ENCODE measurements around the gene PRDM1. TPM values are rescaled to one million over a fixed set of nuclear protein-coding genes. Genes with fewer than 3 reads are reported as not detected.

PRDM1 gene
- polyA plus RNA-seq, 1 of the 3 experiments (the other 2 are of a cell fraction): 4.0 TPM

GRCh38 chr6:106116125-106116832 lies 30.1 kb downstream of the PRDM1 start:
- Histone ChIP-seq H3K36me3 (replicated peaks in 1 of 2; ENCODE audit: control insufficient read depth in 1 of 2, insufficient read depth in 2 of 2, low read length in 1 of 2) (no peaks in the 10 kb centered on the region), H3K27me3 (ENCODE audit: insufficient read depth) (no peaks in the 10 kb centered on the region), H3K79me2 (ENCODE audit: insufficient read depth) (no peaks in the 10 kb centered on the region), H3K4me2 (no peak overlapping the region), H3K4me3 (ENCODE audit: low read depth in 2 of 2, low read length in 1 of 2) (no peak overlapping the region), H3K9me2 (no peaks in the 10 kb centered on the region), H3K4me1 (ENCODE audit: control insufficient read depth in 1 of 2, insufficient read depth in 2 of 2, low read depth in 1 of 2, low read length in 1 of 2) (peaks cover 0 to 16% of the 10 kb centered on the region in 2 experiments; a peak in 2 of 4 replicates), H4K20me1 (ENCODE audit: insufficient read depth) (no peaks in the 10 kb centered on the region), H3K27ac (ENCODE audit: low read depth in 2 of 2, low read length in 1 of 2) (no peak overlapping the region), H3F3A (replicated peaks; ENCODE audit: insufficient read depth) (no peaks in the 10 kb centered on the region), H3K9ac (no peak overlapping the region), H3K9me3 (no peaks in the 10 kb centered on the region), H2AFZ (ENCODE audit: low read depth) (no peak overlapping the region)
- TF ChIP-seq CTCF (IDR thresholded peaks at IDR 0.05) (no peak), NFIC (IDR thresholded peaks at IDR 0.05; ENCODE audit: borderline replicate concordance) (0 out of 2 replicates have a peak, but pooled peaks have one; percentile 28)
- WGBS (ENCODE audit: low lambda C conversion rate): 94% methylated on average over 5 of the region's 6 CpGs
- ChIA-PET CTCF (no interaction called here), POLR2A (interaction anchor here (0.5 kb wide), 1 partner anchor 94 kb away, joined by 6 read pairs; no protein-coding TSS in a partner anchor)
- no peak for DNase-seq

- Histone ChIP-seq H3K36me3 (replicated peaks in 1 of 2; ENCODE audit: control insufficient read depth in 1 of 2, insufficient read depth in 2 of 2, low read length in 1 of 2) (no peaks in the 10 kb centered on the region), H3K9me2 (no peaks in the 10 kb centered on the region), H3K4me2 (no peak overlapping the region), H3K4me3 (ENCODE audit: low read depth in 2 of 2, low read length in 1 of 2) (no peak overlapping the region), H3K27me3 (ENCODE audit: insufficient read depth) (no peaks in the 10 kb centered on the region), H3K9ac (no peak overlapping the region), H3F3A (replicated peaks; ENCODE audit: insufficient read depth) (no peaks in the 10 kb centered on the region), H3K4me1 (ENCODE audit: control insufficient read depth in 1 of 2, insufficient read depth in 2 of 2, low read depth in 1 of 2, low read length in 1 of 2) (peaks cover 0 to 11% of the 10 kb centered on the region in 2 experiments; a peak in 2 of 4 replicates), H2AFZ (ENCODE audit: low read depth) (no peak overlapping the region), H4K20me1 (ENCODE audit: insufficient read depth) (no peaks in the 10 kb centered on the region), H3K79me2 (ENCODE audit: insufficient read depth) (no peaks in the 10 kb centered on the region), H3K9me3 (no peaks in the 10 kb centered on the region), H3K27ac (ENCODE audit: low read depth in 2 of 2, low read length in 1 of 2) (no peak overlapping the region)
- DNase-seq: no peak
- ChIA-PET CTCF (interaction anchor here (1.6 kb wide), 1 partner anchor 104 kb away, joined by 4 read pairs; no protein-coding TSS in a partner anchor), POLR2A (no interaction called here)
- WGBS (ENCODE audit: low lambda C conversion rate): 79% methylated on average over 6 of the region's 6 CpGs
- TF ChIP-seq RXRA (IDR thresholded peaks at IDR 0.05; ENCODE audit: borderline replicate concordance, low read depth) (no peak), GATA2 (CRISPR knock-in tag; IDR thresholded peaks at IDR 0.05) (no peak), FOSL2 (IDR thresholded peaks at IDR 0.05; ENCODE audit: borderline replicate concordance, low read depth) (no peak), GABPA (IDR thresholded peaks at IDR 0.05; ENCODE audit: low read depth) (no peak), USF2 (IDR thresholded peaks at IDR 0.05; ENCODE audit: borderline replicate concordance, low read depth, low read length) (no peak), FOXJ3 (CRISPR knock-in tag; IDR thresholded peaks at IDR 0.05) (no peak), MAX (IDR thresholded peaks at IDR 0.05; ENCODE audit: low read depth) (no peak), EP300 (IDR thresholded peaks at IDR 0.05; ENCODE audit: borderline replicate concordance in 1 of 2, low read depth in 1 of 2, low read length in 1 of 2) (no peak), ELF1 (IDR thresholded peaks at IDR 0.05) (no peak), NRF1 (IDR thresholded peaks at IDR 0.05; ENCODE audit: low read depth, low read length) (no peak), CHD2 (IDR thresholded peaks at IDR 0.05; ENCODE audit: low read length, partially characterized antibody) (no peak), RAD21 (IDR thresholded peaks at IDR 0.05; ENCODE audit: low read length) (no peak), TCF12 (IDR thresholded peaks at IDR 0.05) (no peak), NFIC (IDR thresholded peaks at IDR 0.05; ENCODE audit: borderline replicate concordance) (no peak)
- TF ChIP-seq, protein P1, sequence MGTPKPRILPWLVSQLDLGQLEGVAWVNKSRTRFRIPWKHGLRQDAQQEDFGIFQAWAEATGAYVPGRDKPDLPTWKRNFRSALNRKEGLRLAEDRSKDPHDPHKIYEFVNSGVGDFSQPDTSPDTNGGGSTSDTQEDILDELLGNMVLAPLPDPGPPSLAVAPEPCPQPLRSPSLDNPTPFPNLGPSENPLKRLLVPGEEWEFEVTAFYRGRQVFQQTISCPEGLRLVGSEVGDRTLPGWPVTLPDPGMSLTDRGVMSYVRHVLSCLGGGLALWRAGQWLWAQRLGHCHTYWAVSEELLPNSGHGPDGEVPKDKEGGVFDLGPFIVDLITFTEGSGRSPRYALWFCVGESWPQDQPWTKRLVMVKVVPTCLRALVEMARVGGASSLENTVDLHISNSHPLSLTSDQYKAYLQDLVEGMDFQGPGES (IDR thresholded peaks at IDR 0.05; ENCODE audit: low read depth, low read length): no peak
- TF ChIP-seq, protein P2, sequence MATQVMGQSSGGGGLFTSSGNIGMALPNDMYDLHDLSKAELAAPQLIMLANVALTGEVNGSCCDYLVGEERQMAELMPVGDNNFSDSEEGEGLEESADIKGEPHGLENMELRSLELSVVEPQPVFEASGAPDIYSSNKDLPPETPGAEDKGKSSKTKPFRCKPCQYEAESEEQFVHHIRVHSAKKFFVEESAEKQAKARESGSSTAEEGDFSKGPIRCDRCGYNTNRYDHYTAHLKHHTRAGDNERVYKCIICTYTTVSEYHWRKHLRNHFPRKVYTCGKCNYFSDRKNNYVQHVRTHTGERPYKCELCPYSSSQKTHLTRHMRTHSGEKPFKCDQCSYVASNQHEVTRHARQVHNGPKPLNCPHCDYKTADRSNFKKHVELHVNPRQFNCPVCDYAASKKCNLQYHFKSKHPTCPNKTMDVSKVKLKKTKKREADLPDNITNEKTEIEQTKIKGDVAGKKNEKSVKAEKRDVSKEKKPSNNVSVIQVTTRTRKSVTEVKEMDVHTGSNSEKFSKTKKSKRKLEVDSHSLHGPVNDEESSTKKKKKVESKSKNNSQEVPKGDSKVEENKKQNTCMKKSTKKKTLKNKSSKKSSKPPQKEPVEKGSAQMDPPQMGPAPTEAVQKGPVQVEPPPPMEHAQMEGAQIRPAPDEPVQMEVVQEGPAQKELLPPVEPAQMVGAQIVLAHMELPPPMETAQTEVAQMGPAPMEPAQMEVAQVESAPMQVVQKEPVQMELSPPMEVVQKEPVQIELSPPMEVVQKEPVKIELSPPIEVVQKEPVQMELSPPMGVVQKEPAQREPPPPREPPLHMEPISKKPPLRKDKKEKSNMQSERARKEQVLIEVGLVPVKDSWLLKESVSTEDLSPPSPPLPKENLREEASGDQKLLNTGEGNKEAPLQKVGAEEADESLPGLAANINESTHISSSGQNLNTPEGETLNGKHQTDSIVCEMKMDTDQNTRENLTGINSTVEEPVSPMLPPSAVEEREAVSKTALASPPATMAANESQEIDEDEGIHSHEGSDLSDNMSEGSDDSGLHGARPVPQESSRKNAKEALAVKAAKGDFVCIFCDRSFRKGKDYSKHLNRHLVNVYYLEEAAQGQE (IDR thresholded peaks at IDR 0.05; ENCODE audit: low read depth, low read length): no peak
Measured at GRCh38 chr6:106117579-106117978, 31.4 kb downstream of the PRDM1 start.

Data from SK-N-SH (cell line).